ENCODE measurements around the gene EIF2S3.

- TF ChIP-seq, protein P1, sequence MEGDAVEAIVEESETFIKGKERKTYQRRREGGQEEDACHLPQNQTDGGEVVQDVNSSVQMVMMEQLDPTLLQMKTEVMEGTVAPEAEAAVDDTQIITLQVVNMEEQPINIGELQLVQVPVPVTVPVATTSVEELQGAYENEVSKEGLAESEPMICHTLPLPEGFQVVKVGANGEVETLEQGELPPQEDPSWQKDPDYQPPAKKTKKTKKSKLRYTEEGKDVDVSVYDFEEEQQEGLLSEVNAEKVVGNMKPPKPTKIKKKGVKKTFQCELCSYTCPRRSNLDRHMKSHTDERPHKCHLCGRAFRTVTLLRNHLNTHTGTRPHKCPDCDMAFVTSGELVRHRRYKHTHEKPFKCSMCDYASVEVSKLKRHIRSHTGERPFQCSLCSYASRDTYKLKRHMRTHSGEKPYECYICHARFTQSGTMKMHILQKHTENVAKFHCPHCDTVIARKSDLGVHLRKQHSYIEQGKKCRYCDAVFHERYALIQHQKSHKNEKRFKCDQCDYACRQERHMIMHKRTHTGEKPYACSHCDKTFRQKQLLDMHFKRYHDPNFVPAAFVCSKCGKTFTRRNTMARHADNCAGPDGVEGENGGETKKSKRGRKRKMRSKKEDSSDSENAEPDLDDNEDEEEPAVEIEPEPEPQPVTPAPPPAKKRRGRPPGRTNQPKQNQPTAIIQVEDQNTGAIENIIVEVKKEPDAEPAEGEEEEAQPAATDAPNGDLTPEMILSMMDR (IDR thresholded peaks at IDR 0.05; ENCODE audit: poor library complexity, severe bottlenecking) = no peak
- TF ChIP-seq EZH2 (IDR thresholded peaks at IDR 0.05; ENCODE audit: borderline replicate concordance, insufficient read depth, low read length, poor library complexity, severe bottlenecking) (no peak), EP300 (conservative IDR thresholded peaks at IDR 0.05; ENCODE audit: poor library complexity, severe bottlenecking) (no peak), RAD21 (conservative IDR thresholded peaks at IDR 0.05) (no peak), POLR2AphosphoS5 (IDR thresholded peaks at IDR 0.05) (no peak), SMC3 (conservative IDR thresholded peaks at IDR 0.05; ENCODE audit: poor library complexity) (no peak), TAF1 (IDR thresholded peaks at IDR 0.05; ENCODE audit: low read depth) (no peak), MXI1 (conservative IDR thresholded peaks at IDR 0.05; ENCODE audit: poor library complexity, severe bottlenecking) (no peak)
- TF ChIP-seq, protein P2, sequence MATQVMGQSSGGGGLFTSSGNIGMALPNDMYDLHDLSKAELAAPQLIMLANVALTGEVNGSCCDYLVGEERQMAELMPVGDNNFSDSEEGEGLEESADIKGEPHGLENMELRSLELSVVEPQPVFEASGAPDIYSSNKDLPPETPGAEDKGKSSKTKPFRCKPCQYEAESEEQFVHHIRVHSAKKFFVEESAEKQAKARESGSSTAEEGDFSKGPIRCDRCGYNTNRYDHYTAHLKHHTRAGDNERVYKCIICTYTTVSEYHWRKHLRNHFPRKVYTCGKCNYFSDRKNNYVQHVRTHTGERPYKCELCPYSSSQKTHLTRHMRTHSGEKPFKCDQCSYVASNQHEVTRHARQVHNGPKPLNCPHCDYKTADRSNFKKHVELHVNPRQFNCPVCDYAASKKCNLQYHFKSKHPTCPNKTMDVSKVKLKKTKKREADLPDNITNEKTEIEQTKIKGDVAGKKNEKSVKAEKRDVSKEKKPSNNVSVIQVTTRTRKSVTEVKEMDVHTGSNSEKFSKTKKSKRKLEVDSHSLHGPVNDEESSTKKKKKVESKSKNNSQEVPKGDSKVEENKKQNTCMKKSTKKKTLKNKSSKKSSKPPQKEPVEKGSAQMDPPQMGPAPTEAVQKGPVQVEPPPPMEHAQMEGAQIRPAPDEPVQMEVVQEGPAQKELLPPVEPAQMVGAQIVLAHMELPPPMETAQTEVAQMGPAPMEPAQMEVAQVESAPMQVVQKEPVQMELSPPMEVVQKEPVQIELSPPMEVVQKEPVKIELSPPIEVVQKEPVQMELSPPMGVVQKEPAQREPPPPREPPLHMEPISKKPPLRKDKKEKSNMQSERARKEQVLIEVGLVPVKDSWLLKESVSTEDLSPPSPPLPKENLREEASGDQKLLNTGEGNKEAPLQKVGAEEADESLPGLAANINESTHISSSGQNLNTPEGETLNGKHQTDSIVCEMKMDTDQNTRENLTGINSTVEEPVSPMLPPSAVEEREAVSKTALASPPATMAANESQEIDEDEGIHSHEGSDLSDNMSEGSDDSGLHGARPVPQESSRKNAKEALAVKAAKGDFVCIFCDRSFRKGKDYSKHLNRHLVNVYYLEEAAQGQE (IDR thresholded peaks at IDR 0.05; ENCODE audit: borderline replicate concordance) = no peak
Measured at GRCh38 chrX:24005028-24005427, 49.7 kb upstream of the EIF2S3 start.
